HG02884 (cell line): ENCODE results near the gene NAA25.

Experiments used
- ATAC-seq: cut with Tn5 transposase; IDR thresholded peaks from one replicate; pipeline ENCODE4 v1.9.1; 2021; ENCODE audit warnings: mild to moderate bottlenecking, moderate library complexity; ENCODE audit not compliant: unreplicated experiment

Gene NAA25

DNA sequence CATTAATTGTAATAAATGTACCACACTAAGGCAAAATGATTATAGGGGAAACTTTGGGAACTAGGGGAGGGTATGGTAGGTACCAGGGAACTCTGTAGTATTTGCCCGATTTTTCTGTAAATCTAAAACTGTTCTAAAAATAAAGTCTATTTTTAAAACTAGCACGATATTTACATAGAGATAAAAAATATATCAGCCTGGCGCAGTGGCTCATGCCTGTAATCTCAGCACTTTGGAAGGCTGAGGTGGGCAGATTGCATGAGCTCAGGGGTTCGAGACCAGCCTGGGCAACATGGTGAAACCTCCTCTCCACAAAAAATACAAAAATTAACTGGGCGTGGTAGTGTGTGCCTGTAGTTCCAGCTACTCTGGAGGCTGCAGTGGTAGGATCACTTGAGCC lies 128.0 kb downstream of the NAA25 start:
- ATAC-seq, result no peak

DNA sequence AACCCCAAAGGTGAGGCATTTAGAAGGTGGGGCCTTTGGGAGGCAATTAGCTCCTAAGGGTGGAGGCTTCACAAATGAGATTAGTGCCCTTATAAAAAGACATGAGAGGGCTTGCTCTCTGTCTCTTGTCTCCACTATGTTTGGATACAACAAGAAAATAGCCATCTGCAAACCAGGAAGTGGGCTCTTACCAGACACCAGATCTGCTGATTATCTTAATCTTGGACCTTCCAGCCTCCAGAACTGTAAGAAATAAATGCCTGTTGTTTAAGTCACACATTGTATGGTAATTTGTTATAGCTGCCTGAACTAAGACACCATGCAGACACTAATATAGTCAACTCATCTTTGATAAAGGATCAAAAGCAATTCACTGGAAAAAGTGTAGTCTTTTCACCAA lies 130.0 kb downstream of the NAA25 start:
- ATAC-seq, result no peak

DNA sequence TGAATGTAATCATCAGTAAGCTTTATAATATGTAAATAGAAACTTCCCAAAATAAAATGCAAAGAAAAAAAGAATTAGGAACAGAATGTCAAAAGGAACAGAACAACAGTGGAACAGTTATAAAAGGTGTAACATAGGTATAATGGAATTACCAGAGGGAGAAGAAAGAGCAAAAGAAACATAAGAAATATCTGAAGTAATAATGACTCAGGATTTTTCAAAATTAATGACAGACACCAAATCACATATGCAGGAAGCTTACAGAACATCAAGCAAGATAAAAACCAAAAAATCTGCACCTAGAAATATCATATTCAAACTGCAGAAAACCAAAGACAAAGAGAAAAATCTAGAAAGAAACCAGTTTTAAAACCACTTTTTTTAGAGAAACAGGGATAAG lies 131.7 kb downstream of the NAA25 start:
- ATAC-seq, result no peak
